GM21447 (cell line): ENCODE measurements around the gene CLDN9.

Experiments
- ATAC-seq: cut with Tn5 transposase; IDR thresholded peaks from one replicate; pipeline ENCODE4 v1.9.1; 2021; ENCODE audit not compliant: unreplicated experiment

CLDN9 gene

GRCh38 chr16:3012828-3013420 lies at the start of gene CLDN9:
Gene CLDN9, plus strand, starts transcription at chr16:3012923. Its CDS starts 440 bp downstream, at chr16:3013363.
- ATAC-seq = no peak

- ATAC-seq = no peak
Observed at GRCh38 chr16:2963074-2963722, 49.5 kb upstream of the CLDN9 start.

- ATAC-seq = no peak
Observed at GRCh38 chr16:2963723-2964474, 48.8 kb upstream of the CLDN9 start, which contains the start of gene KREMEN2. Gene KREMEN2, plus strand, starts transcription at chr16:2964275. Its CDS starts 246 bp downstream, at chr16:2964521.

GRCh38 chr16:2964475-2965336 lies 48.0 kb upstream of the CLDN9 start:
- no peak for ATAC-seq

GRCh38 chr16:2966043-2966807 lies 46.5 kb upstream of the CLDN9 start:
- no peak for ATAC-seq

- ATAC-seq = no peak
Observed at GRCh38 chr16:2966808-2967191, 45.9 kb upstream of the CLDN9 start.

- ATAC-seq = no peak
Observed at GRCh38 chr16:2967211-2967631, 45.5 kb upstream of the CLDN9 start.

GRCh38 chr16:2967721-2968161 lies 45.0 kb upstream of the CLDN9 start:
- ATAC-seq = no peak

GRCh38 chr16:2968368-2968737 lies 44.4 kb upstream of the CLDN9 start:
- ATAC-seq = no peak

- ATAC-seq = peak; percentile 69
Observed at GRCh38 chr16:2968738-2969544, 43.8 kb upstream of the CLDN9 start, which contains the start of gene PAQR4. Gene PAQR4, plus strand, starts transcription at chr16:2969348. Its CDS starts 327 bp downstream, at chr16:2969675.

- ATAC-seq = peak; percentile 32
Observed at GRCh38 chr16:2969545-2970521, 42.9 kb upstream of the CLDN9 start.

GRCh38 chr16:2970563-2970962 lies 42.2 kb upstream of the CLDN9 start:
- no peak for ATAC-seq

GRCh38 chr16:2971134-2971984 lies 41.4 kb upstream of the CLDN9 start:
- no peak for ATAC-seq

- ATAC-seq = no peak
Observed at GRCh38 chr16:2971985-2972784, 40.5 kb upstream of the CLDN9 start.

- ATAC-seq = no peak
Observed at GRCh38 chr16:2973093-2973492, 39.6 kb upstream of the CLDN9 start.

GRCh38 chr16:2973605-2974318 lies 39.0 kb upstream of the CLDN9 start:
- ATAC-seq = no peak
